AG10803 (cell line): ENCODE data around the gene OLIG1.

Experiments used
- DNase-seq: peaks from one replicate; pipeline ENCODE4 v3.0.0; 2010; ENCODE audit warnings: low read depth
- H3K4me3 ChIP-seq: 2 replicates; pipeline ENCODE4 v1.5.1; 2011; ENCODE audit warnings: mild to moderate bottlenecking, low read length, control low read depth
- TF ChIP-seq, protein P1 (sequence below): conservative IDR thresholded peaks from 2 replicates; pipeline ENCODE4 v1.5.1; 2011; ENCODE audit warnings: mild to moderate bottlenecking, low read length, control low read depth, inconsistent platforms

The OLIG1 gene

DNA sequence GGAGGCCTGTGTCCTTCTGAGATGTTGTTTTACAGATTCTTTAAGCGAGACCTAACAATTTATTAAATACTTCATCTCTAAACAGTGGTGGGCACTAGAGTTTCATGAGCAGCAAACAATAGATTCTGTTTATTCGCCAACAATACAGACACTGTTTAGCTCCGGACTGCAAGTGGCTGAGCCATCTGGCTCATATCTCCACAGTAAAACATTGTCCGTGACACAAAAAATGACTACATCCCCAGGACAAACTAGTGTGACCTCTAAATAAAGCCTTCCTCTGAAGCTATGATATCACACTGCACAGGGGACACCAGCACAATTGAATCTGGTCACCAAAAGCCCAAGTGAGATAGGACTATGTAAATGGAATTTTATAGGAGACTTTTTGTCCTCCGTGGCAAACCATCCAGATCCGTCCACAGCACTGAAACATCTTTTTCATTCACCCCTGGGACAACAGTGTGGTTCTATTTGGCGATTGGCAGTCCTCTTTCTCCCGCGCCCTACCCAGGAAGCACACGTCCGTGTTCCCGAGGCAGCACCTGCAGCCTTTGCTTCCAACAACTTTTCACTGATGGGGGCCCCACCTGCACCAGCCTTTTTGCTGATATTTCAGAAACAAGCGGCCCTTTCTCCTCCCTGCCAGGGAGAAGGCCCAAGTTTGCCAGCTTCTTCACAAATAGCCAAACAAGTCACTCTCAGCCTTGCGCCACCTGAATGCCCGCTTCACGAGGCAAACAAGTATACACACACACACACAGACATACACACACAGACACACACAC, 47.4 kb downstream of the OLIG1 start:
- TF ChIP-seq, protein P1, sequence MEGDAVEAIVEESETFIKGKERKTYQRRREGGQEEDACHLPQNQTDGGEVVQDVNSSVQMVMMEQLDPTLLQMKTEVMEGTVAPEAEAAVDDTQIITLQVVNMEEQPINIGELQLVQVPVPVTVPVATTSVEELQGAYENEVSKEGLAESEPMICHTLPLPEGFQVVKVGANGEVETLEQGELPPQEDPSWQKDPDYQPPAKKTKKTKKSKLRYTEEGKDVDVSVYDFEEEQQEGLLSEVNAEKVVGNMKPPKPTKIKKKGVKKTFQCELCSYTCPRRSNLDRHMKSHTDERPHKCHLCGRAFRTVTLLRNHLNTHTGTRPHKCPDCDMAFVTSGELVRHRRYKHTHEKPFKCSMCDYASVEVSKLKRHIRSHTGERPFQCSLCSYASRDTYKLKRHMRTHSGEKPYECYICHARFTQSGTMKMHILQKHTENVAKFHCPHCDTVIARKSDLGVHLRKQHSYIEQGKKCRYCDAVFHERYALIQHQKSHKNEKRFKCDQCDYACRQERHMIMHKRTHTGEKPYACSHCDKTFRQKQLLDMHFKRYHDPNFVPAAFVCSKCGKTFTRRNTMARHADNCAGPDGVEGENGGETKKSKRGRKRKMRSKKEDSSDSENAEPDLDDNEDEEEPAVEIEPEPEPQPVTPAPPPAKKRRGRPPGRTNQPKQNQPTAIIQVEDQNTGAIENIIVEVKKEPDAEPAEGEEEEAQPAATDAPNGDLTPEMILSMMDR, result no peak
- no peak overlapping the region for H3K4me3 ChIP-seq
- no peak for DNase-seq
